ENCODE data around the gene STAG1. TPM values are rescaled to one million over a fixed set of nuclear protein-coding genes. Genes with fewer than 3 reads are reported as not detected.
A peak's percentile ranks its signal among the peaks of the same experiment; 100 is the strongest.

The STAG1 gene
- polyA plus RNA-seq, 2 of the 4 experiments (the other 2 are of a cell fraction): 12.8 to 19.2 TPM

- peaks cover 33% of the 10 kb centered on the region for H3K4me1 ChIP-seq
- ATAC-seq (no peak), DNase-seq (ENCODE audit: low read depth in 1 of 2, low spot score in 1 of 2) (no peak), FAIRE-seq (no peak)
- ChIA-PET CTCF (interaction anchor here (1.7 kb wide), 1 partner anchor 265 kb away, joined by 4 read pairs; no protein-coding TSS in a partner anchor), POLR2A (no interaction called here)
- peak overlapping the region in 1 of 2 experiments; percentile 72; a peak in 3 of 6 replicates for H3K27ac ChIP-seq
- WGBS (ENCODE audit: missing lambda C conversion rate): 81% methylated on average over 4 of the region's 4 CpGs
- H3K9me3 ChIP-seq: no peaks in the 10 kb centered on the region
- H3K4me2 ChIP-seq: peak overlapping the region; percentile 99
- H3K4me3 ChIP-seq: no peak overlapping the region
- TF ChIP-seq CBX8 (IDR thresholded peaks at IDR 0.05): no peak
- TF ChIP-seq ZFP36 (IDR thresholded peaks at IDR 0.05; ENCODE audit: borderline replicate concordance, partially characterized antibody): no peak
- TF ChIP-seq FOSB (CRISPR knock-in tag; IDR thresholded peaks at IDR 0.05): no peak
- no peak for TF ChIP-seq SMC3 (IDR thresholded peaks at IDR 0.05)
Measured at GRCh38 chr3:136749091-136749490, 3.1 kb downstream of the STAG1 start.

DNA sequence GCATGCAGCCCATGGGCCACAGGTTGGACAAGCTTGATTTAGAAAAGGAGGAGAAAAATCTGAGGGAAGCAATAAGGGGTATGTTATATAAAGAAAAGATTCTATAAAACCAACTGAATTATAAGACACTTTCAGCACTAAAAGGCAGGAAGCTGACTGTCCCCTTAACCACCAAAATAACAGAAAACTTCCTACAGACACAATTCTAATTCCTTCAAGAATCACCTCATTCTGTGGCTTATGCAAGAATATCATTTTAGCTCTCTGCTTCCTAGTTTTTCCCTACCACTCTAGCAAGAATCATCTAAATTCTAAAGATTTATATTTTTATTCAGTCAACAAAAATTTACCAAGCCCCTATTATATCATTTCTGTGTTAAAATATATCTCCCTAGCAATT is 6.3 kb downstream of the STAG1 start:
- no peak overlapping the region for H3K27ac ChIP-seq
- ChIA-PET POLR2A (no interaction called here), CTCF (interaction anchor here (0.5 to 1.5 kb wide), 3 partner anchors 11 to 354 kb away, joined by 3 to 5 read pairs (median 3); no protein-coding TSS in a partner anchor)
- no peak for FAIRE-seq
- no peaks in the 10 kb centered on the region for H3K9me3 ChIP-seq
- DNase-seq (ENCODE audit: low read depth in 1 of 2, low spot score in 1 of 2): no peak
- ATAC-seq: no peak
- no peak overlapping the region for H3K4me3 ChIP-seq
- TF ChIP-seq RCOR1 (IDR thresholded peaks at IDR 0.05; ENCODE audit: low read depth, low read length) (no peak), CBX2 (IDR thresholded peaks at IDR 0.05; ENCODE audit: borderline replicate concordance, low read depth) (no peak), ZC3H11A (IDR thresholded peaks at IDR 0.05) (no peak), HDAC2 (IDR thresholded peaks at IDR 0.05) (no peak), TFCP2L1 (CRISPR knock-in tag; IDR thresholded peaks at IDR 0.05) (no peak), CTCF (IDR thresholded peaks at IDR 0.05) (no peak), ATOH8 (CRISPR knock-in tag; IDR thresholded peaks at IDR 0.05; ENCODE audit: low read depth) (no peak), FOXS1 (CRISPR knock-in tag; IDR thresholded peaks at IDR 0.05) (no peak), RFX5 (IDR thresholded peaks at IDR 0.05) (no peak), HOXB13 (CRISPR knock-in tag; IDR thresholded peaks at IDR 0.05; ENCODE audit: low read depth) (no peak), TP53 (CRISPR knock-in tag; IDR thresholded peaks at IDR 0.05) (no peak), RNF2 (IDR thresholded peaks at IDR 0.05; ENCODE audit: borderline replicate concordance, low read depth) (no peak), KDM1A (IDR thresholded peaks at IDR 0.05; ENCODE audit: low read depth) (no peak), FOSL2 (IDR thresholded peaks at IDR 0.05) (no peak), FOSL2 (CRISPR knock-in tag; IDR thresholded peaks at IDR 0.05) (no peak), KDM5A (IDR thresholded peaks at IDR 0.05) (no peak), NR3C1 (IDR thresholded peaks at IDR 0.05) (no peak), REST (IDR thresholded peaks at IDR 0.05) (no peak), EP300 (IDR thresholded peaks at IDR 0.05) (no peak)
- TF ChIP-seq, protein P1, sequence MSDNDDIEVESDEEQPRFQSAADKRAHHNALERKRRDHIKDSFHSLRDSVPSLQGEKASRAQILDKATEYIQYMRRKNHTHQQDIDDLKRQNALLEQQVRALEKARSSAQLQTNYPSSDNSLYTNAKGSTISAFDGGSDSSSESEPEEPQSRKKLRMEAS (IDR thresholded peaks at IDR 0.05): no peak
- TF ChIP-seq, protein P2, sequence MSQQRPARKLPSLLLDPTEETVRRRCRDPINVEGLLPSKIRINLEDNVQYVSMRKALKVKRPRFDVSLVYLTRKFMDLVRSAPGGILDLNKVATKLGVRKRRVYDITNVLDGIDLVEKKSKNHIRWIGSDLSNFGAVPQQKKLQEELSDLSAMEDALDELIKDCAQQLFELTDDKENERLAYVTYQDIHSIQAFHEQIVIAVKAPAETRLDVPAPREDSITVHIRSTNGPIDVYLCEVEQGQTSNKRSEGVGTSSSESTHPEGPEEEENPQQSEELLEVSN (IDR thresholded peaks at IDR 0.05; ENCODE audit: borderline replicate concordance, low read depth): no peak
- H3K4me2 ChIP-seq: no peak overlapping the region
- H3K4me1 ChIP-seq: peaks cover 37% of the 10 kb centered on the region
